ENCODE results near the gene PBXIP1. TPM values are rescaled to one million over a fixed set of nuclear protein-coding genes. Genes with fewer than 3 reads are reported as not detected.

The PBXIP1 gene
- total and polyA plus RNA-seq, 4 donors: 3.8 to 42.8 (median 20.5) TPM

DNA sequence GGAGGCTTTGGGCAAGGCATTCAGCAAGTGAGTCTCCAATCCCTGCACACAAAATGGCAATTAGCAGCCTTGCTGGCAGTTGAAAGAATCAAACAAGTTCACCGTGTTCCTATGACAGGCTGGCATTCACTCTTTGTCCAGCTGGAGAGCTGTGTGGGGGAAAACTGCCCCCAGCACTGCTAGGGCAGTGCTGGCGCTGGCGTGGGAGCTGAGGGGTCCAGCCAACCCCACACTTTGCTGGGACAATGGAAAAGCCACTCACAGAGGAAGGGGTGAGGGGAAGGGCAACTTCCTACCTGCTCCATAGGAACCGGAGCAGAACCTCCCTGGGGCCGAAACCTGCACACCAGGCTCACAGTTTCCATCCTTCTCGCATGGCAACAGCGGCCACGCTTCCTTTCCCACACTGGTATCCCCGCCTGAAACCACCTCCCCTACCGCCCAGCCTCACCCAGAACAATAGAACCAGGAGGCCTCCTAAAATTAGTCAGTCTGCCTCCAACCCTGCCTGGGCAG lies 59.1 kb downstream of the PBXIP1 start:
- H3K4me3 ChIP-seq (ENCODE audit: low read depth in 1 of 3, low read length in 3 of 3): no peak overlapping the region
- no peak overlapping the region for H3K9ac ChIP-seq (ENCODE audit: low read depth in 1 of 2, low read length in 2 of 2)
- H3K36me3 ChIP-seq (ENCODE audit: control insufficient read depth in 4 of 4, insufficient read depth in 3 of 4, low read depth in 1 of 4, low read length in 3 of 4): no peaks in the 10 kb centered on the region
- no peak for DNase-seq (ENCODE audit: low spot score)
- no peaks in the 10 kb centered on the region for H3K9me3 ChIP-seq (ENCODE audit: control insufficient read depth in 4 of 4, low read length in 3 of 4)
- TF ChIP-seq RXRA (IDR thresholded peaks at IDR 0.05): no peak
- TF ChIP-seq GABPA (IDR thresholded peaks at IDR 0.05 in 1 of 2, conservative IDR thresholded peaks at IDR 0.05 in 1 of 2): no peak
- TF ChIP-seq HNF4A (conservative IDR thresholded peaks at IDR 0.05): no peak
- TF ChIP-seq EGR1 (IDR thresholded peaks at IDR 0.05; ENCODE audit: low read depth in 2 of 2): no peak
- TF ChIP-seq FOXA2 (IDR thresholded peaks at IDR 0.05): no peak
- TF ChIP-seq NR2F2 (IDR thresholded peaks at IDR 0.05): no peak
- no peak for TF ChIP-seq SP1 (IDR thresholded peaks at IDR 0.05)
- no peak for TF ChIP-seq RAD21 (IDR thresholded peaks at IDR 0.05)
- TF ChIP-seq REST (IDR thresholded peaks at IDR 0.05): no peak
- no peak for TF ChIP-seq HNF4G (IDR thresholded peaks at IDR 0.05)
- no peak overlapping the region for H3K27ac ChIP-seq (ENCODE audit: low read depth in 1 of 2, low read length in 2 of 2)
- H3K27me3 ChIP-seq (ENCODE audit: control insufficient read depth in 4 of 4, insufficient read depth in 4 of 4, low read length in 3 of 4): no peaks in the 10 kb centered on the region
- WGBS: 92% methylated on average over 10 of the region's 10 CpGs
- H3K4me1 ChIP-seq (ENCODE audit: control insufficient read depth in 4 of 4, insufficient read depth in 4 of 4, low read length in 3 of 4): no peaks in the 10 kb centered on the region

- no peak for DNase-seq (ENCODE audit: low spot score)
- H3K36me3 ChIP-seq (ENCODE audit: control insufficient read depth in 4 of 4, insufficient read depth in 3 of 4, low read depth in 1 of 4, low read length in 3 of 4): no peaks in the 10 kb centered on the region
- H3K9ac ChIP-seq (ENCODE audit: low read depth in 1 of 2, low read length in 2 of 2): no peak overlapping the region
- H3K4me1 ChIP-seq (ENCODE audit: control insufficient read depth in 4 of 4, insufficient read depth in 4 of 4, low read length in 3 of 4): no peaks in the 10 kb centered on the region
- TF ChIP-seq GABPA (IDR thresholded peaks at IDR 0.05 in 1 of 2, conservative IDR thresholded peaks at IDR 0.05 in 1 of 2): no peak
- TF ChIP-seq, protein P1, sequence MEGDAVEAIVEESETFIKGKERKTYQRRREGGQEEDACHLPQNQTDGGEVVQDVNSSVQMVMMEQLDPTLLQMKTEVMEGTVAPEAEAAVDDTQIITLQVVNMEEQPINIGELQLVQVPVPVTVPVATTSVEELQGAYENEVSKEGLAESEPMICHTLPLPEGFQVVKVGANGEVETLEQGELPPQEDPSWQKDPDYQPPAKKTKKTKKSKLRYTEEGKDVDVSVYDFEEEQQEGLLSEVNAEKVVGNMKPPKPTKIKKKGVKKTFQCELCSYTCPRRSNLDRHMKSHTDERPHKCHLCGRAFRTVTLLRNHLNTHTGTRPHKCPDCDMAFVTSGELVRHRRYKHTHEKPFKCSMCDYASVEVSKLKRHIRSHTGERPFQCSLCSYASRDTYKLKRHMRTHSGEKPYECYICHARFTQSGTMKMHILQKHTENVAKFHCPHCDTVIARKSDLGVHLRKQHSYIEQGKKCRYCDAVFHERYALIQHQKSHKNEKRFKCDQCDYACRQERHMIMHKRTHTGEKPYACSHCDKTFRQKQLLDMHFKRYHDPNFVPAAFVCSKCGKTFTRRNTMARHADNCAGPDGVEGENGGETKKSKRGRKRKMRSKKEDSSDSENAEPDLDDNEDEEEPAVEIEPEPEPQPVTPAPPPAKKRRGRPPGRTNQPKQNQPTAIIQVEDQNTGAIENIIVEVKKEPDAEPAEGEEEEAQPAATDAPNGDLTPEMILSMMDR (IDR thresholded peaks at IDR 0.05; ENCODE audit: low read depth, low read length, missing input control): no peak
- no peak for TF ChIP-seq NR2F2 (IDR thresholded peaks at IDR 0.05)
- TF ChIP-seq RXRA (IDR thresholded peaks at IDR 0.05): no peak
- TF ChIP-seq MAX (IDR thresholded peaks at IDR 0.05): no peak
- TF ChIP-seq YY1 (IDR thresholded peaks at IDR 0.05): no peak
- no peak for TF ChIP-seq SP1 (IDR thresholded peaks at IDR 0.05)
- no peak for TF ChIP-seq RAD21 (IDR thresholded peaks at IDR 0.05)
- no peak for TF ChIP-seq REST (IDR thresholded peaks at IDR 0.05)
- no peak for TF ChIP-seq FOXA2 (IDR thresholded peaks at IDR 0.05)
- no peak for TF ChIP-seq HNF4G (IDR thresholded peaks at IDR 0.05)
- no peak for TF ChIP-seq HNF4A (conservative IDR thresholded peaks at IDR 0.05)
- TF ChIP-seq EGR1 (IDR thresholded peaks at IDR 0.05; ENCODE audit: low read depth in 2 of 2): no peak
- TF ChIP-seq JUND (IDR thresholded peaks at IDR 0.05): no peak
- no peaks in the 10 kb centered on the region for H3K27me3 ChIP-seq (ENCODE audit: control insufficient read depth in 4 of 4, insufficient read depth in 4 of 4, low read length in 3 of 4)
- 79% methylated on average over 7 of the region's 7 CpGs for WGBS
- no peaks in the 10 kb centered on the region for H3K9me3 ChIP-seq (ENCODE audit: control insufficient read depth in 4 of 4, low read length in 3 of 4)
- no peak overlapping the region for H3K27ac ChIP-seq (ENCODE audit: low read depth in 1 of 2, low read length in 2 of 2)
- no peak overlapping the region for H3K4me3 ChIP-seq (ENCODE audit: low read depth in 1 of 3, low read length in 3 of 3)
Observed at GRCh38 chr1:154895798-154896197, 60.1 kb downstream of the PBXIP1 start.

Measured in liver (tissue), 9 donors.